ENCODE measurements around the gene ADARB2. TPM values are rescaled to one million over a fixed set of nuclear protein-coding genes. Genes with fewer than 3 reads are reported as not detected.

The ADARB2 gene
- total and polyA plus RNA-seq, 2 experiments from 2014 or later = 2.0 to 5.0 TPM

GRCh38 chr10:1212571-1213141 is 524.7 kb downstream of the ADARB2 start:
- Mint-ChIP-seq H3K27ac (no peak overlapping the region), H3K9me3 (no peaks in the 10 kb centered on the region), H3K27me3 (ENCODE audit: insufficient read depth, low read depth, poor library complexity) (peaks cover 4% of the 10 kb centered on the region), H3K4me1 (no peaks in the 10 kb centered on the region), H3K4me3 (no peak overlapping the region), H3K36me3 (ENCODE audit: low read depth) (no peaks in the 10 kb centered on the region)
- DNase-seq (ENCODE audit: low spot score) (no peak), ATAC-seq (no peak)
- Histone ChIP-seq H3K27me3 (ENCODE audit: insufficient read depth) (no peaks in the 10 kb centered on the region), H3K4me2 (no peak overlapping the region), H3K79me2 (replicated peaks; ENCODE audit: insufficient read depth) (no peaks in the 10 kb centered on the region), H3K27ac (ENCODE audit: low read depth) (no peak overlapping the region), H3K36me3 (ENCODE audit: insufficient read depth) (no peaks in the 10 kb centered on the region), H2AFZ (no peak overlapping the region), H3F3A (replicated peaks; ENCODE audit: low read depth) (no peaks in the 10 kb centered on the region), H4K20me1 (replicated peaks; ENCODE audit: insufficient read depth) (no peaks in the 10 kb centered on the region), H3K4me1 (ENCODE audit: insufficient read depth) (no peaks in the 10 kb centered on the region), H3K9me2 (ENCODE audit: insufficient read depth) (no peaks in the 10 kb centered on the region), H3K4me3 (no peak overlapping the region)
- TF ChIP-seq, protein P1, sequence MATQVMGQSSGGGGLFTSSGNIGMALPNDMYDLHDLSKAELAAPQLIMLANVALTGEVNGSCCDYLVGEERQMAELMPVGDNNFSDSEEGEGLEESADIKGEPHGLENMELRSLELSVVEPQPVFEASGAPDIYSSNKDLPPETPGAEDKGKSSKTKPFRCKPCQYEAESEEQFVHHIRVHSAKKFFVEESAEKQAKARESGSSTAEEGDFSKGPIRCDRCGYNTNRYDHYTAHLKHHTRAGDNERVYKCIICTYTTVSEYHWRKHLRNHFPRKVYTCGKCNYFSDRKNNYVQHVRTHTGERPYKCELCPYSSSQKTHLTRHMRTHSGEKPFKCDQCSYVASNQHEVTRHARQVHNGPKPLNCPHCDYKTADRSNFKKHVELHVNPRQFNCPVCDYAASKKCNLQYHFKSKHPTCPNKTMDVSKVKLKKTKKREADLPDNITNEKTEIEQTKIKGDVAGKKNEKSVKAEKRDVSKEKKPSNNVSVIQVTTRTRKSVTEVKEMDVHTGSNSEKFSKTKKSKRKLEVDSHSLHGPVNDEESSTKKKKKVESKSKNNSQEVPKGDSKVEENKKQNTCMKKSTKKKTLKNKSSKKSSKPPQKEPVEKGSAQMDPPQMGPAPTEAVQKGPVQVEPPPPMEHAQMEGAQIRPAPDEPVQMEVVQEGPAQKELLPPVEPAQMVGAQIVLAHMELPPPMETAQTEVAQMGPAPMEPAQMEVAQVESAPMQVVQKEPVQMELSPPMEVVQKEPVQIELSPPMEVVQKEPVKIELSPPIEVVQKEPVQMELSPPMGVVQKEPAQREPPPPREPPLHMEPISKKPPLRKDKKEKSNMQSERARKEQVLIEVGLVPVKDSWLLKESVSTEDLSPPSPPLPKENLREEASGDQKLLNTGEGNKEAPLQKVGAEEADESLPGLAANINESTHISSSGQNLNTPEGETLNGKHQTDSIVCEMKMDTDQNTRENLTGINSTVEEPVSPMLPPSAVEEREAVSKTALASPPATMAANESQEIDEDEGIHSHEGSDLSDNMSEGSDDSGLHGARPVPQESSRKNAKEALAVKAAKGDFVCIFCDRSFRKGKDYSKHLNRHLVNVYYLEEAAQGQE (IDR thresholded peaks at IDR 0.05; ENCODE audit: unreplicated experiment) = no peak
- TF ChIP-seq EZH2phosphoT487 (IDR thresholded peaks at IDR 0.05; ENCODE audit: unreplicated experiment) = no peak

- Mint-ChIP-seq H3K27ac (no peak overlapping the region), H3K36me3 (ENCODE audit: low read depth) (no peaks in the 10 kb centered on the region), H3K4me1 (no peaks in the 10 kb centered on the region), H3K27me3 (ENCODE audit: insufficient read depth, low read depth, poor library complexity) (peaks cover 4% of the 10 kb centered on the region), H3K9me3 (no peaks in the 10 kb centered on the region), H3K4me3 (no peak overlapping the region)
- no peaks in the 10 kb centered on the region for H3K4me1 ChIP-seq (ENCODE audit: insufficient read depth)
- no peak for TF ChIP-seq ZNF462 (CRISPR knock-in tag; IDR thresholded peaks at IDR 0.05)
- TF ChIP-seq, protein P1 (IDR thresholded peaks at IDR 0.05; ENCODE audit: unreplicated experiment) = no peak
- no peak for TF ChIP-seq STAT1 (IDR thresholded peaks at IDR 0.05; ENCODE audit: unreplicated experiment)
- no peaks in the 10 kb centered on the region for H3F3A ChIP-seq (replicated peaks; ENCODE audit: low read depth)
- no peaks in the 10 kb centered on the region for H4K20me1 ChIP-seq (replicated peaks; ENCODE audit: insufficient read depth)
- no peaks in the 10 kb centered on the region for H3K9me2 ChIP-seq (ENCODE audit: insufficient read depth)
- ATAC-seq = no peak
- no peaks in the 10 kb centered on the region for H3K36me3 ChIP-seq (ENCODE audit: insufficient read depth)
- H3K4me3 ChIP-seq = no peak overlapping the region
- H2AFZ ChIP-seq = no peak overlapping the region
- H3K4me2 ChIP-seq = no peak overlapping the region
- no peaks in the 10 kb centered on the region for H3K27me3 ChIP-seq (ENCODE audit: insufficient read depth)
- H3K79me2 ChIP-seq (replicated peaks; ENCODE audit: insufficient read depth) = no peaks in the 10 kb centered on the region
- H3K27ac ChIP-seq (ENCODE audit: low read depth) = no peak overlapping the region
- no peak for DNase-seq (ENCODE audit: low spot score)
Measured at GRCh38 chr10:1211844-1212570, 525.3 kb downstream of the ADARB2 start.
